B cell (primary cell): ENCODE data around the gene PSMB5.

Experiments used
- EZH2 ChIP-seq: IDR thresholded peaks from 2 replicates; pipeline ENCODE4 v1.6.1; 2012; ENCODE audit warnings: borderline replicate concordance, low read depth, mild to moderate bottlenecking, moderate library complexity, low read length; ENCODE audit not compliant: insufficient read depth, poor library complexity, severe bottlenecking
- TF ChIP-seq, protein P1 (sequence below): fragments of 200-600 bp; IDR thresholded peaks from one replicate; pipeline ENCODE4 v1.8.0; 2022; ENCODE audit warnings: antibody characterized with exemption, mild to moderate bottlenecking

DNA sequence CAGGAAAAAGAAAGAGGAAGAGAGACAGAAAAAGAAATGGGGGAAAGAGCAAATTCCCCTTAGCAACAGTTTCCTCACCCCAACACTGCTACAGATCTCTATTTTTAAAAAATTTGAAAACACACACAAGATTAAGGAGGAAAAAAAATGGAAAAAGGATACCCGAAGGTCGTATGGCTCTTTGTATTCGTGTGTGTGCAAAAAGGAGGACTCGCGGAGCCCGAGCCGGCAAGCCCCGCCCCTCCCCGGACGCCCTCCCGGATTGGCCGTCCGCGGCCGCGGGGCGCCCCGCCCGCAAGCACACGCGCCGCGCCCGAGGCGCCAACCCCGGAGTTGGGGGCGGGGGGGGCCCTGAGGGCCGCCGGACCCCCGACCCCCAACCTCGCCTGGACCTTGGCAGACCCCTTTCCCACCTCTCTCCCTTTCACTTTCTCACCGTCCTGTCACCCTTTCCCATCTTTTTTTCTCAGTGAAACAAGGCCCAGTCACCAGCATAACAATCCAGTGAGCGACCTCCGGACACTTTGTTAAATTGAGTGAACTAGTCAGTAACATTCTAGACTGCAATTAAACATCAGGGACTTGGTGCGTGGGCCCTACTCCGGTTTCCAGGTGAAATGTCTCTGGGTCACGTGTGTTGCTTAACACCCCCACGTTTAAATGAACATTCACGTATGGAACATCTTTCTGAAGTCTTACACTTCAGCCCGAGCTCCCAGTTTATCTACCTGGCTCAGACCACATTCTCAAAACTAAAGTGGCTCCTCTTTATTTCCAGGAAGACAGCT is 24.6 kb downstream of the PSMB5 start, which contains the start of gene C14orf93:
- no peak for TF ChIP-seq EZH2
- TF ChIP-seq, protein P1, sequence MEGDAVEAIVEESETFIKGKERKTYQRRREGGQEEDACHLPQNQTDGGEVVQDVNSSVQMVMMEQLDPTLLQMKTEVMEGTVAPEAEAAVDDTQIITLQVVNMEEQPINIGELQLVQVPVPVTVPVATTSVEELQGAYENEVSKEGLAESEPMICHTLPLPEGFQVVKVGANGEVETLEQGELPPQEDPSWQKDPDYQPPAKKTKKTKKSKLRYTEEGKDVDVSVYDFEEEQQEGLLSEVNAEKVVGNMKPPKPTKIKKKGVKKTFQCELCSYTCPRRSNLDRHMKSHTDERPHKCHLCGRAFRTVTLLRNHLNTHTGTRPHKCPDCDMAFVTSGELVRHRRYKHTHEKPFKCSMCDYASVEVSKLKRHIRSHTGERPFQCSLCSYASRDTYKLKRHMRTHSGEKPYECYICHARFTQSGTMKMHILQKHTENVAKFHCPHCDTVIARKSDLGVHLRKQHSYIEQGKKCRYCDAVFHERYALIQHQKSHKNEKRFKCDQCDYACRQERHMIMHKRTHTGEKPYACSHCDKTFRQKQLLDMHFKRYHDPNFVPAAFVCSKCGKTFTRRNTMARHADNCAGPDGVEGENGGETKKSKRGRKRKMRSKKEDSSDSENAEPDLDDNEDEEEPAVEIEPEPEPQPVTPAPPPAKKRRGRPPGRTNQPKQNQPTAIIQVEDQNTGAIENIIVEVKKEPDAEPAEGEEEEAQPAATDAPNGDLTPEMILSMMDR = no peak
